Brain pericyte (primary cell): ENCODE data around the gene THPO.
A peak's percentile ranks its signal among the peaks of the same experiment; 100 is the strongest.

ENCODE experiments used
- DNase-seq: peaks from one replicate; pipeline ENCODE4 v3.0.0-alpha.2; 2012; ENCODE audit warnings: low read depth, low spot score

The THPO gene

DNA sequence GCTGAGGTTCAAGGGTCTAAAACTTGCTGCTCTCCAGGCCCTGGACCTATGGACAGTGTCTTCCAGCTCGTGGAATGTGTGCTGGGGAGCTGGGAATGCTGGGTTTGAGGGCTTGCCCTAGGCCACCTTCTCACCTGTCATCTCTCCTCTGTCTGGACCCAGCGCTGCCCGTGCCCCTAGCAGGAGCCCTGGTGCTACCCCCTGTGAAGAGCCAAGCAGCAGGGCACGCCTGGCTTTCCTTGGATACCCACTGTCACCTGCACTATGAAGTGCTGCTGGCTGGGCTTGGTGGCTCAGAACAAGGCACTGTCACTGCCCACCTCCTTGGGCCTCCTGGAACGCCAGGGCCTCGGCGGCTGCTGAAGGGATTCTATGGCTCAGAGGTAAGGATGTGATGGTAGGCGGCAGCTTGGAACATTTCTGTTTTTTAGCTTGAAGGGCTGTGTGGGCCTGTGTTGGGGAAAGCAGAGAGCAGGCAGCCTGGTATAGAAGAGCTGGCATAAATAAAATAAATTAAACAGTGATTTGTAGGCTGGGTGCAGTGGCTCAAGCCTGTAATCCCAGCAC, 6.9 kb upstream of the THPO start:
- DNase-seq = no peak

DNA sequence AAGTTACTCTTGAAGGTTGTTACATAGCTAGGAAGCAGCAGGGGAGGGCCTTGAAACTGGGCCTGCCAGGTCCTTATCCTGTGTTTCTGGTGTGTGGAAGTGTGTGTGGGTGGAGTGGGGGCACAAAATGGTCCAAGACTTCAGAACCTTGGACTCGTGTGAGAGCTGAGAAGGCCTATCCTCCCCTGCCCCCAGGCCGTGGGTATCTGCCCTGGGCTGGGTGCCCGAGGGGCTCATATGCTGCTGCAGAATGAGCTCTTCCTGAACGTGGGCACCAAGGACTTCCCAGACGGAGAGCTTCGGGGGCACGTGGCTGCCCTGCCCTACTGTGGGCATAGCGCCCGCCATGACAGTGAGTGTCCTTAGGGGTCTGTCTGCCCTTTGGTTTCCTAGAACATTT, 6.3 kb upstream of the THPO start:
- no peak for DNase-seq

DNA sequence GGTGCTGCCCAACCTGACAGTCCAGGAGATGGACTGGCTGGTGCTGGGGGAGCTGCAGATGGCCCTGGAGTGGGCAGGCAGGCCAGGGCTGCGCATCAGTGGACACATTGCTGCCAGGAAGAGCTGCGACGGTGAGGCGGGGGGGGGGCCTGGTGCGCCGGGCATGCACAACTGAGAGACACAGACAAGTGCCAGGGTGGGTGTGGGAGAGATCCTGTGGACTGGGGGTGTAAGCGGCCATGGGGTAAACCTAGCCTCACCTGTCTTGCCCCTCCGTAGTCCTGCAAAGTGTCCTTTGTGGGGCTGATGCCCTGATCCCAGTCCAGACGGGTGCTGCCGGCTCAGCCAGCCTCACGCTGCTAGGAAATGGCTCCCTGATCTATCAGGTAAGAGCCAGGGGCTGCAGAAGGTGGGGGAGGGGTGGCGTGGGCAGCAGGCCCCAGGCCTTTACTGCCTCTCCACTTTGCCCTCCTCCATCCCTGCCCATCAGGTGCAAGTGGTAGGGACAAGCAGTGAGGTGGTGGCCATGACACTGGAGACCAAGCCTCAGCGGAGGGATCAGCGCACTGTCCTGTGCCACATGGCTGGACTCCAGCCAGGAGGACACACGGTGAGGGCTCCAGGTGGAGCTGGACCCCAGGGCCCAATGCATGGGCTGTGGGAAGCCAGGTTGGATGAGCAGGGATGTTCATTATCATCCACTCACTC, 5.2 kb upstream of the THPO start:
- DNase-seq = no peak

DNA sequence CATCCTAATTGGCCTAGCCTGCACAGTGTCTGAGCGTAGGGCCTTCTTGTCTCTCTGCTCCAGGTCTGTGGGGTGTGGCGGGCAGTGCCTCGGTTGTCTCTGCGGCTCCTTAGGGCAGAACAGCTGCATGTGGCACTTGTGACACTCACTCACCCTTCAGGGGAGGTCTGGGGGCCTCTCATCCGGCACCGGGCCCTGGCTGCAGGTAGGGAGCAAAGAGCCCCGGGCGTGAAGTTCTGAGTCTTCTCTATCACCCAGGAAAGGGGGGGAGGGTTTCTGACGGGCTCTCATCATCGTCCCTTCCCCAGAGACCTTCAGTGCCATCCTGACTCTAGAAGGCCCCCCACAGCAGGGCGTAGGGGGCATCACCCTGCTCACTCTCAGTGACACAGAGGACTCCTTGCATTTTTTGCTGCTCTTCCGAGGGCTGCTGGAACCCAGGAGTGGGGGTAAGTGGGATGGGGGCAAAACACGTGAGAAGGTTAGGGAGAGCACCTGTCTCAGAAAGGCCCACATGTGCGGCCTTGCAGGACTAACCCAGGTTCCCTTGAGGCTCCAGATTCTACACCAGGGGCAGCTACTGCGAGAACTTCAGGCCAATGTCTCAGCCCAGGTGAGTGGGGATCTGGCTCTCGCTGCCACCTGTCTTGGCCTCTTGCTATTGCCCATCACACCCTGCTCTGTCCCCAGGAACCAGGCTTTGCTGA, 4.5 kb upstream of the THPO start:
- no peak for DNase-seq

DNA sequence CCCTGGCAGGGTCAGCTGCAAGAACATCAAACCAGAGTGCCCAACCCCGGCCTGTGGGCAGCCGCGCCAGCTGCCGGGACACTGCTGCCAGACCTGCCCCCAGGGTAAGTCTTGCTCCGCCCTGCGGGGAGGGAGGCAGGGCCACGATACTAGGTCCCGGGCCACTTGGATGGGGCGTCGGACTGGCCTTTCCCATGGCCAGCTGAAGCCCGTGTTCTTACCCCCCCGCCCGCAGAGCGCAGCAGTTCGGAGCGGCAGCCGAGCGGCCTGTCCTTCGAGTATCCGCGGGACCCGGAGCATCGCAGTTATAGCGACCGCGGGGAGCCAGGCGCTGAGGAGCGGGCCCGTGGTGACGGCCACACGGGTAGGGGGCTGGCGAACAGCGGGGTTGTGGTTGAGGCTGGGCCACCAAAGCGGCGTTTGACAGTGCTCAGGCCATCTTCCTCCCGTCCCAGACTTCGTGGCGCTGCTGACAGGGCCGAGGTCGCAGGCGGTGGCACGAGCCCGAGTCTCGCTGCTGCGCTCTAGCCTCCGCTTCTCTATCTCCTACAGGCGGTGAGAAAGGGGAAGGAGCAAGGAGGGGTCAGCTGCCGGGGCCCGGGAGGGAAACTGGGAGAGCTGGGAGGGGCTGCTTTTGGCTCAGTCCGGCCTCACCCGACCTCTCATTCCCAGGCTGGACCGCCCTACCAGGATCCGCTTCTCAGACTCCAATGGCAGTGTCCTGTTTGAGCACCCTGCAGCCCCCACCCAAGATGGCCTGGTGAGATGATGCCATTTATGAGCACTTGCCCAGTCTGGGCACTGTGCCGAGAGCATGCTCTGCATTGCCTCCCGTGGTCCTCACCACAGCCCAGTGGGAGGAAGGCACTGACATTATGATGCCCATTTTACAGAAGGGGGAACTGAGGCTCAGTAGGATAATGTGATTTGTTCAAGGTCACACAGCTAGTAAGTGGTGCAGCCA, 3.5 kb upstream of the THPO start:
- DNase-seq = no peak

DNA sequence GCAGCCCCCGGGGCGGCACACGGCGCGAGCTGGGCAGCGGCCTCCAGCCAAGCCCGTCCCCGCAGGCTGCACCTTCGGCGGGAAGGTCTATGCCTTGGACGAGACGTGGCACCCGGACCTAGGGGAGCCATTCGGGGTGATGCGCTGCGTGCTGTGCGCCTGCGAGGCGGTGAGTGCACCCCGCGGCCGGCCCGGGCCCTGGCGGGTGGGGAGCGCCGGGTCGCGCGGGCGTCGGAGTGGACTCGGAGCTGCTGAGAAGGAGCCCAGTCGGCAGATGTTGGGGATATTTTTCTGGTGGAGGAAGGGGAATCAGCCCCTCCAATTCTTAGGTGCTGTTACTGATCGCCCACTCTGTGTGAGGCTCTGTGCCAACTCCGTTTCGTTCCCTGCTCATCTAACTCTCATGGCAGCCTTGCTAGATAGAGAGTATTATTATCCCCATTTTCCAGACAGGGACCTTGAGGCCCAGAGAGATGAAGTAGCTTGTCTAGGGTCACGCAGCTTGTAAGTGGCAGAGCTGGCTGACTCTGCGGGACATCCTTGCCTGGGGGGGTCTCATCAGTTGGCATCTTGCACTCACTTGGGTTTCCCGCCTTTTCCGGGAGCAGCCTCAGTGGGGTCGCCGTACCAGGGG, 2.7 kb upstream of the THPO start:
- DNase-seq = no peak

DNA sequence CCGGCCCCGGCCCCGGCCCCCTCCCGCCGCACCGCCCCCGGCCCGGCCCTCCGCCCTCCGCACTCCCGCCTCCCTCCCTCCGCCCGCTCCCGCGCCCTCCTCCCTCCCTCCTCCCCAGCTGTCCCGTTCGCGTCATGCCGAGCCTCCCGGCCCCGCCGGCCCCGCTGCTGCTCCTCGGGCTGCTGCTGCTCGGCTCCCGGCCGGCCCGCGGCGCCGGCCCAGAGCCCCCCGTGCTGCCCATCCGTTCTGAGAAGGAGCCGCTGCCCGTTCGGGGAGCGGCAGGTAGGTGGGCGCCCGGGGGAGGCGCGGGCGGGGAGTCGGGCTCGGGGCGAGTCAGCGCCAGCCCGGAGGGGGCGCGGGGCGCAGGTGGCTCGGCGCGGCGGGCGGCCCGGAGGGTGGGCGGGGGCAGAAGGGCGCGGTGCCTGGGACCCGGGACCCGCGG, 2.2 kb upstream of the THPO start:
- no peak for DNase-seq

DNA sequence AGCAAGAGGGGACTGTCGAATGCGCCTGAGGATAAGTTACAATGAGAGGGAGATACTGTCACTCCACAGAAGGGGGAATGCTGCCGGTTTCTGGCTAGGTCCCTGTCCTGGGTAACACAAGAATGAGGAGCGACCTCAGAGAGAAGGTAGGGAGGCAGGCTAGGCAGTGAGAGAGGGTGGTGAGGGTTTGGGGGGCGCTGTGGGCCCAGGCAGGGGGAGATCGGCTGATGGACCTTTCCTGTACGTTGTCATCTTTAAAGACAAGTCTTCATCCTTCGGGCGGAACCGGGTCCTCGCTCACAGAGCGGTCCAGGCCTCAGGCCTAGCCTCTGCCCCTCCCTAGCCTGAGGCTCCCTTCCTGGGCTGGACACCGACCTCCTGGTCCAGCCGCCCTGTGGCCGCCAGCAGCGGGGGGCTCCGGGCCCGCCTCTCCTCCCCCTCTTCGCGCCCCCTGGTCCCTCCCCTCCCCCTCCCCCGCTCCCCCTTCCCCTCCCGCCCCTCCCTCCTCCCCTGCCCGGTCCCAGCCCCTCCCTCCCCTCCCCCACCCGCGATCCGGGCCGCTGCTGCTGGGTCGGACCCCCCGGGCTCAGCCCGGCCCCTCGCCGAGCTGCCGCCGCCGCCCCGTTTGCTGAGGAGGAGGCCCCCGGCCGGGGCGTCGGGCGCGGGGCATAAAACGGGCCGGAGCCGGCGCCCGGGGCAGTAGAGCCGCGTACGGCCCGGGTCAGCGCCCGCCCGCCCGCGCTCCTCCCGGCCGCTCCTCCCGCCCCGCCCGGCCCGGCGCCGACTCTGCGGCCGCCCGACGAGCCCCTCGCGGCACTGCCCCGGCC, 1.6 kb upstream of the THPO start, which contains the start of gene CHRD:
CHRD (plus strand) TSS at position 697 of the 827 bp plus-strand sequence. CDS start 265 bp downstream, outside the sequence.
- DNase-seq = no peak

DNA sequence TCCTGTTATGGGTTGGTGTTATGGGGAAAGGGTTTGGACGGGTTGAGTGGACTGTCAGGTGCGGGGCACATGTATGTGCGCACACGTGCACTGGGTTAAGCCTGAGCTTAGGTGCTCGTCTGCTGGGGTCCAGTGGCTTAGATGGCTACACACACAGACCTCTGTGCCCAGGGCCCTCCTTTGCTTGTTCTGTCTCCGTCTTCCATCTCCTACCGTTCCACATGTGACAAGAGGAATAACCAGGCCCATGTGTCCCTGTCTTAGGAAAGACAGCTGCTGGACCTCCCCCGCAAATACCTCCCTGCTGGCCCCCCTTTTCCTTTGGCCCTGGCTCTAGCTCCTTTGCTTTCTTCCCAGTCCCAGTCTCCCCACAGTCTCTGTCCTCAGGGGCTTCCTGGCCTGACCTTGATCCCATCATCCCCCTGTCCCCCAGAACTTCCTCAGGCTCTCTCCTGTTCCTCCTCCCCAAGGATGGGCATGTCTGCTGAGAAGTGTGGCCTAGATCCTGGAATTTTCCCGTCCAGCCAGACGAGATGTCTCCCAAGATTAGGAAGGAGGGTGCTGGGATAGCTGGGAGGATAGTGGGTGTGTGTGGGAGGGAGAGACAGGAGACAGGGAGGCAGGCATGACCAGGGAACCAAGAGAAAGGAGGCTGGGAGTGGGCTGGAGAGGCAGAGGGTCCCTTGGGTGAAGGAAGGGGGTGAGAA, 797 bp upstream of the THPO start:
- DNase-seq = no peak

DNA sequence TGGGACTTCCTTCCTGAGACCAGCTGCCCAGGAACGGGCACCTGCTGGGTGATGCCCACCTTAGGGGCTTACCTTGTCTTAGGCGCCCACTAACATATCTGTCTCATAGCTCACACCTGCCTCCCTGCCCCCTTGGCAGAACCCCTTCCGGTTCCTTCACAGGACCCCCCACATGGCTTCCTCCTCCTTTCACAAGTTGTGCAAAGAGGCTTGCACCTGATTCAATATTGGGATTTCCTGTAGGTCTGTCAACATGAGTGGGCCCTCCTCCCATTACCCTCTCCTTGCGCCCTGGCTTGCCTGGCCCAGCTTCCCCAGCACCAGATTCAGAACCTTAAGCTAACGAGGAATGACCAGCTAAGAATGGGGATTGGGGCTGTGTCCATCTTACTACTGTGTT, 633 bp downstream of the THPO start:
- no peak for DNase-seq

DNA sequence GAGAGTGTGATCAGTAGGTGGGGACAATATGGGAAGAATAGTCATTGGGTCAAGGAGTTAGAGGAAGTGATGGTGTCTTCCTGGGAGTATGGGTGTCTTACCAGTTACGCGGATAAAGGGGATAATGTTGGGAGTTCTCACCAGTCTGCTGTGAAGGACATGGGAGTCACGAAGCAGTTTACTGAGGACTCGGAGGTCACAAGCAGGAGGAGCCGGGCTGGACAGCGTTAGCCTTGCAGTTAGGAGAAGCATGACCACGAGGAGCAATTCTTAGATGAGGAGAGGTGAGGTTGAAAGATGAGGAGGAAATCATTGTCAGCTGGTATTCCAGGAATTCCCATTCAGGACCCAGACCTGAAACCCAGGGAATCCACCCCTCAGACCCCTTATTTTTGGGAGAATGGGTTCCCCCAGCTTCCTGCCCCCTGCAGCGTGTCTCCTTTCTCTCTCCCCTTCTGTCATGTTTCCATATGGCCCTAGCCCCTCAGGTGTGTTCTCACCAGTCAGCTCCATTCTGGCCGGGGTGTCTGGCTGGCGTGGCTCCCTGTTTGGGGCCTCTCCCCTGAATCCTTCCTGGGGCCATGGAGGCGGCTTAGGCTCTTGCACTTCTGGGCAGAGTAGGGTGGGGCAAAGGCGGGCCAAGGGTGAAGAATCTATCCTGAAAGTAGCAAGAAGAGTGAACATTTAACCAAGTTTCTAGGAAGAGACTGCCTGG, 2.1 kb downstream of the THPO start:
- no peak for DNase-seq

DNA sequence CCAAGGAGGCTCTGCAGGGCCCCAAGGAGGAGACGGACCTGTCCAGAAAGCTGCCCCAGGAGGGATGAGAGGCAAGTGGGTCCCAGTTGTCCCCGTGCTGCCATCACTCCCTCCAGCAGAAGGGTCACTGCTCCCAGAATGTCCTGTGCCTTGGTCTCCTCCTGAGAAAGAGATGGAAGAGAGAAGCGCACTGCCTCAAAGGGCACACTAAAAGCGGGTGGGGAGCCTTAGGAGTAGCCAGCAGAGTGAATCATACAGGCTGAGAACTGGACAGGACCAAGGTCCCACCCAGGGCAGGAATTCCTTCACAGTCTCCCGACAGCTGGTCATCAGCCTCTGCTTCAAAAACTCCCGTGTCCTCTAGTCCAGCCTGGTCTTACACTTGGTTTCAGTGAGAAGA, 4.6 kb downstream of the THPO start:
- no peak for DNase-seq

DNA sequence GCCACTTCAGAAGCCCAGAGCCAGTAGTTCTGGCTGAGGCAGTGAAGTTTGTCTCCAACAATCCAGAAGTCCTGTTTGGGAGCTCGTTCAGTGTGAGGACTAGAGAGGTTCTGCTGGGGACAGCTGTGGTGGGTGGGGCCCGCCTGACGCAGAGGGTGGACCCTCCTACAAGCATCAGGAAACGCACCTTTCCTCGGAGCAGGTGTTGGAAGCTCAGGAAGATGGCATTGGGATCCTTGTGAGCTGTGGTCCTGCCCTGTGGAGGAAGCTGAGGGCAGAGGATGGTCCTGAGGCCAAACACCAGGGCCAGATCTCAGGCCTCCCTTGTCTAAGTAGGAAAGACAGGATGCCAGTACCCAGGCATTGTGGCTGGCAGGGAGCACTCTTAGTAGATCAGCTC, 5.1 kb downstream of the THPO start:
- no peak for DNase-seq

DNA sequence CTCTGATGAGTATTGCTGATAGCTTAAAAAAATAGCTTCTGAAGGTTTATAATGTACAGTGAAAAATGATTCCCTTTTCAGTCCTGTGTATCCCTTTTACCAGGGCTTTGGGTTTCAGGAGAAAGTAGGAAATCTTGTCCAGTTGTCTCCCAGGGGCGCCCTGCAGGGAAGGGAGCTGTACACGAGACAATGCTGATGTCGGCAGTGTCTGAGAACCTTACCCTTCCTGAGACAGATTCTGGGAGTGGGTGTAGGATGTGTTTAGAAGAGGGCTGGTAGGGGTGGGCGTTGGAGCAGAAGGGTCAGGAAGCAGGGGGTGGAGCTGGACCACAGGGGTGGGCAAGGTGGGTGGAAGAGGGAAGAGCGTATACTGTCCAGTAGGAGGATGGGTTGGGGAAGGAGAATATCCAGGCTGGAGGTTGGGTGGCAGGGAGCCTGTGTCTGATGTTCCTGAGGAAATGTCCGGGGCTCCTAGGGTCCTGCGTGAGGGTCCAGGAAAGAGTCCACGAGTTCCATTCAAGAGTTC, 5.6 kb downstream of the THPO start:
- DNase-seq = no peak

DNA sequence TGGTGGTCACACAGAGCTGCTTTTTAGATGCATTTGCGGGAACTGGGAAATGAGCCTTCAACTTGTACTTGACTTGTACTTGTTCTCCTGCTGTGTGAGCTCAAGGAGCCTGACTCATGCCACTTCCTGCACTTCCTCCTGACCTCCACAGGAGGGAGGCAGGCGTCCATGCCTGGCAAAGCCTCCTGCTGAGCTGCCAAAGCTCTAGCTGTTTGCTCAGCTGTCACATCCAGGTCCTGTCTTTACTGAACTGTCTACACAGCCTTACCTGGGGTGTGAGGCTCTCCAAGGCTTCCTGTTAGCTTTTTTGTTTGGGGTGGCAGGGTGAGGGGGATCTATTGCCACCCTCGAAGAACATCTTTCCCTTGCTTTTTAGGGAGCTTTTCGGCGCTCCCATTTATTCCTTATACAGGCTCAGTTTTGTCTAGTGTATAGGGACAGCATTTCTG, 6.4 kb downstream of the THPO start:
- peak; percentile 81 for DNase-seq

DNA sequence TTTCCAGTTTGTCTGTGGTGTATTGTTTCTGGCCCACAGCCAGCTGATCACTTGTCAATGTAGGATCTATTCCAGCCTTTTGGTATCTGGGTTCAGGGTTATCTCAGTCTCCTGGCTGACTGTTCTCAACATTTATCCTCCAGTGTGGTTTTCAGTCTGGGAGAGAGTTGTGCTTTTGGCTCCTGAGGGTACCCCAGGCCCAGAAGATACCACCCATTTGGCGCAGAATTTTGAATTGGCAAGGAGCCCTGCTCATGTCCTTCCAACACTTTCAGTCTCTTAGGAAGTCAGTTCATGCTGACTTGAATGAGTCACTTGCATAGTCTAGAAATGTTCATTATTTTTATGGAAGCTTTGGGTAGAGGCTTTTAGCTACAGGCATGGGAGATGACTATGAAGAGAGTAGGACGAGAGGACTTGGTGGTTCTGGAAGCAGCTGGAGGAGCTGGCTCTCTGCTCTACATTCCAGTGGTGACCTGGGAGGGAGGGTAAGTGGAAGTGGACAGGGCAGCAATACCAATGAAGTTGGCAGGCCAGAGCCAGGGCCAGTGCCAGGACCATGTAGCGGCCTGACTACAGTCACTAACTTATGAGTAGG, 9.3 kb downstream of the THPO start:
- DNase-seq = no peak

DNA sequence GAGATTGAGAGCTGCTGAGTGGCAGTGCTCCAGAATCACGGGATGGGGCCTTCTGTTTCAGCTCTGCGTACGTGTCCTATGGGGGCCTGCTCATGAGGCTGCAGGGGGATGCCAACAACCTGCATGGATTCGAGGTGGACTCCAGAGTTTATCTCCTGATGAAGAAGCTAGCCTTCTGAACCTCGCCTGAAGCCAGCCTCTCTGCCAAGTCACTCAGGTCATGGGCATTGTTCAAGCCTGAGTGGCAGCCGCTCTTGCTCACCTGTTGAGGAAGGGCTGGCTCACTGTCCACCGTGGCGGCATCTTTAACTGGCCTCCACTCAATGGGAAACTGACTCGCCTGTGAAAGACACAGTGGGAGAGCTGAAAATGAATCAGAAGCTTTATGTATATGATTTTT, 9.9 kb downstream of the THPO start:
- no peak for DNase-seq

DNA sequence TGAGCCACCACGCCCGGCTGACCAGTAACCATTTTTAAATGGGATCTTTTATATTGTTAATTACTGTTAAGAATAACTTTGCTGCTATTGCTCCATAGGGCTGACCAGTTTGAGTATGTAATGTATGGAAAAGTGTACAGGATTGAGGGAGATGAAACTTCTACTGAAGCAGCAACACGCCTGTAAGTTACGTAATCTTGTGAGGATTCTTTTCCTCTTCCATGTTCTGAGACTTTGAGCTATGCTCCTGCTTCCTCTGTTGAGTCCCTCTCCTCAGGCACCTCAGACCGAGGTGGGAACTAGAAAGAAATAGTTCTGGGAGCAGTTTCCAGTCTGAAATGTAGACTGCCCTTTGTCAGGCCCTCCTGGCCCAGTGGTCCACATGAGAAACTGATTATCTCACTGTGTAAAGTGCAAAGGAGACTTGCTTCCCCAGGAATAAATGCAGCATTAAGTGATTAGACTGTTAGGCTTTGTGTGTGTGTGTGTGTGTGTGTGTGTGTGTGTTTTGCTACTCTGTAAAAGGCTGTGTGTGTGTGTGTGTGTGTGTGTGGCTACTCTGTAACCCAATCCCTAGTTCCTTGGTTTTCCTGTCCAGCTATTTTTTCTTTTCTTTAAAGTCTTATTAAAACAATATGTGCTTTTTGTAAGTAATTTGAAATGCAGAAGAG, 11.3 kb downstream of the THPO start:
- DNase-seq = no peak
